Activated gamma-delta T cell treated with Interleukin-2 at 50 U/mL for 16 hours (primary cell): Measurements from ENCODE around the gene ARMC5.
A peak's percentile ranks its signal among the peaks of the same experiment; 100 is the strongest.
"Not testable (repeated sequence)": the region's sequence is repeated elsewhere in the genome, so short reads cannot be mapped to it uniquely, and the experiment has no call there.

Experiments used
- DNase-seq: peaks from one replicate; pipeline ENCODE4 v3.0.0-alpha.2; 2020

ARMC5 gene

DNA sequence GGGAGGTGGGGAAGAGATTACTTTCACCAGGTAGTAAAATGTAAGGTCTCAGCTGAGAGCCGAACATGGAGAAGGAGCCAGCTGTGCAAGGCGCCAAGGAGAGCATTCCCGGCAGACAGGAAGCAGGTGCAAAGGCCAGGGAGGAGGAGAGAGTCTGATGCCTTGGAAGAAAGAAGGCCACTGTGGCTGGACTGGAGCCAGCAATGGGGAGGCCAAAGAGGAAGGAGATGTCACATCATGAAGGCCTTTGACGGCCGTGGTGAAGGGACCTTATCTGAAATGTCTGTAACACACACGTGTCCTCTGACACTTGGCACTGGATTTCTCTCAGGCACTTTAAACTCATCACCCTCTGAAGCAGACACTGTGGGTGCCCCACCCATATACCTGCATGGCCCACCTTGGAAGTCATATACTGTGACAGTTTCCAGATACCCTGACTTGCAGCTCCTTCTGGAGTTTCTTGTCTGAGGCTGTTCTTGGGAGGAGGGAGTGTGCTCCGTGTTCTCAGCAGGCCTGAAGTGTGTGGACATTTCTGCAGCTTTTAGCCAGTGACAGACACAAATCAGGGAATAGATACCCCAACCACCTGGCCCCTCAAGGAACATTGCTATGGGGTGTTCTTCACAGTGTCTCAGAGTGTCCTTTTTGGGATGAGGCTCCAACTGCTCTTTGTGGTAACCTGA, 21.7 kb downstream of the ARMC5 start:
- DNase-seq: no peak

GRCh38 chr16:31483081-31483480, 23.8 kb downstream of the ARMC5 start, which contains the start of gene SLC5A2:
SLC5A2 (plus strand) TSS chr16:31483123; CDS start chr16:31483137, 14 bp downstream.
- no peak for DNase-seq

DNA sequence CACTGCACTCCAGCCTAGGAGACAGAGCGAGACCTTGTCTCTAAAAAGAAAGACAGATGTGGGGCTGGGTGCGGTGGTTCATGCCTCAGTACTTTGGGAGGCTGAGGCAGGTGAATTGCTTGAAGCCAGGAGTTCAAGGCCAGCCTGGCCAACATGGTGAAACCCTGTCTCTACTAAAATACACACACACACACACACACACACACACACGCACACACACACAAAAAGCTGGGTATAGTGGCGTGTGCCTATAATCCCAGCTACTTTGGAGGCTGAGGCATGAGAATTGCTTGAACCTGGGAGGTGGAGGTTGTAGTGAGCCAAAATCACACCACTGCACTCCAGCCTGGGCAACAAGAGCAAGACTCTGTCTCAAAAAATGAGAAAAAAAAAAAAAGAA, 24.7 kb downstream of the ARMC5 start:
- not testable (repeated sequence) for DNase-seq

GRCh38 chr16:31484491-31485171, 25.3 kb downstream of the ARMC5 start:
- DNase-seq: no peak

GRCh38 chr16:31485571-31485970, 26.3 kb downstream of the ARMC5 start:
- no peak for DNase-seq

- no peak for DNase-seq
Measured at GRCh38 chr16:31486045-31486444, 26.7 kb downstream of the ARMC5 start.

DNA sequence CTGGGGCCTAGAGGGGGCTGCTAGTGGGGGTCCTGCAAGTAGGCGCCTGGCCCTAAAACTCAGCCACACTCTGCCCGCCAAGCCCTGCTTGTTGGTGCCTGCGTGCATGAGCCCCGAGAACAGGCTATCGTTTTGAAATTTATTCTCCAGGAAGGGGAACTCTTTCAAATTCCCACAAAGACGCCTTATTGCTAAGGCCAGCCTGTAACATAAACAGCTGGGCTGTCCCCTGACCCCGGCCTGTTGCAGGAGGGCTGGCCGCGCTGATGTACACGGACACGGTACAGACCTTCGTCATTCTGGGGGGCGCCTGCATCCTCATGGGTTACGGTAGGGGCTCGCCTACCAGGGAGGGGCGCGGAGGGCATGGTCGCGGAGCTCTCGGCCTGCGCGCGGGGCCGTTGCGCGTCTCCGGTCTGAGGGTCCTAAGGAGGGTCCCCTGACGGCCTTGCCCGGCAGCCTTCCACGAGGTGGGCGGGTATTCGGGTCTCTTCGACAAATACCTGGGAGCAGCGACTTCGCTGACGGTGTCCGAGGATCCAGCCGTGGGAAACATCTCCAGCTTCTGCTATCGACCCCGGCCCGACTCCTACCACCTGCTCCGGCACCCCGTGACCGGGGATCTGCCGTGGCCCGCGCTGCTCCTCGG, 27.9 kb downstream of the ARMC5 start:
- no peak for DNase-seq

- peak; percentile 72 for DNase-seq
Measured at GRCh38 chr16:31487720-31488467, 28.6 kb downstream of the ARMC5 start.

- DNase-seq: no peak
Measured at GRCh38 chr16:31488468-31489297, 29.4 kb downstream of the ARMC5 start.

GRCh38 chr16:31489298-31489564, 29.9 kb downstream of the ARMC5 start:
- DNase-seq: no peak

DNA sequence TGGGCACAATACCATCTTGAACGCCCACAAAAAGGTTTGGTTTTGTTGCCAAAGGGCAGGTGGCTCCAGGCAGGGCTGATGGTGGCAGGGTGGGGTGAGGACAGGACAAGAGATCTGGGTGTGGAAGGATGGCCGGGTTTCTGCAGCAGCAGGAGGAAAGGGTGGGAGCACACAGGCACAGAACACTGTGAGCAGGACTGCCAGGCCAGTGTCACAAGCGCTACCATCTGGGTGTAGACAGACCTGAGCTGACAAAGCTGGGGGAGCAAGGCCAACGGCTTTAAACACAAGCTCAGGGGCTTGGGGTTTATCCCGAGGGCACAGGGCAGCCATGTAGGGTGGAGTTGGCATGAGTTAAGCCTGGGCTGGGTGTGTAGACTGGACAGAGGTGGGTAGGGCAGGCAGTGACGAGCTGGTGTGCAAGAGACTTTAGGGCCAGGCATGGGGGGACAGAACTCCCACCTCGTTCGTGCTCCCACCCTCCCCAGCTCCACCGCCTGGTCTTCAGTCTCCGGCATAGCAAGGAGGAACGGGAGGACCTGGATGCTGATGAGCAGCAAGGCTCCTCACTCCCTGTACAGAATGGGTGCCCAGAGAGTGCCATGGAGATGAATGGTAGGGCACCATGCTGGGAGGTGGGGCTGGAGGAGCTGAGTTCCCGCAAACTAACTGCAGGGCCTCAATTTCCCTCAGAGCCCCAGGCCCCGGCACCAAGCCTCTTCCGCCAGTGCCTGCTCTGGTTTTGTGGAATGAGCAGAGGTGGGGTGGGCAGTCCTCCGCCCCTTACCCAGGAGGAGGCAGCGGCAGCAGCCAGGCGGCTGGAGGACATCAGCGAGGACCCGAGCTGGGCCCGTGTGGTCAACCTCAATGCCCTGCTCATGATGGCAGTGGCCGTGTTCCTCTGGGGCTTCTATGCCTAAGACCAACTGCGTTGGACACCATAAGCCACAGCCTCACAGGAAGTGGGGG, 30.6 kb downstream of the ARMC5 start:
- no peak for DNase-seq

- DNase-seq: no peak
Measured at GRCh38 chr16:31491778-31492418, 32.6 kb downstream of the ARMC5 start.

DNA sequence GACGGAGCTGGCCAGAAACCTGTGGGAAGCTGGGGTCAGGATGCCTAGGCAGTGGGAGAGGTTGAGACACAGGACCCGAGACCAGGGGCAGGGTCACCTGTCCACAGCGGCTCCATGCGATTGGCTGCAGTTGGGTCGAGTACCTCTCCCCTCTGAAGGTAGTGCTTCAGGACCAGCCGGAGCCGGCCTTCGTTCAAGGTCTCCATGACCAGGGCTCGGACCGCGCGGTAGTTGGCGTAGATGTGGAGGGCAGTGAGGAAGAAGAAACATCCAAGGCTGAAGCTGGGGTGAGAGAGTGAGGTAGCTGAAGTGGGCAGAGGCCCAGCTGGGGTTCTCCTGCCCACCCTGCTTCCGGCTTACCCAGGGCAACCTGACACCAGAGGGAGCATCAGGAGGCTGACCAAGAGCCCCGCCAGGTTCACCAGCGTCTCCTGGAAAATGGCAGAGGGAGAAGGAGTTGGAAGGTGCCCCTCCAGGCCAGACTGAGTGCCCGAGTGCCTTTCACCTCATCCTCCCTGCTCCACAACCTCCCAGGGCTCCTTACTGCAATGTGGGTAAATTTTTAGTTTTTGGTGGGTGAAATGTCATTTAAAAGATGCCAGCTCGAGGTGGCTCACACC, 34.3 kb downstream of the ARMC5 start:
- no peak for DNase-seq

DNA sequence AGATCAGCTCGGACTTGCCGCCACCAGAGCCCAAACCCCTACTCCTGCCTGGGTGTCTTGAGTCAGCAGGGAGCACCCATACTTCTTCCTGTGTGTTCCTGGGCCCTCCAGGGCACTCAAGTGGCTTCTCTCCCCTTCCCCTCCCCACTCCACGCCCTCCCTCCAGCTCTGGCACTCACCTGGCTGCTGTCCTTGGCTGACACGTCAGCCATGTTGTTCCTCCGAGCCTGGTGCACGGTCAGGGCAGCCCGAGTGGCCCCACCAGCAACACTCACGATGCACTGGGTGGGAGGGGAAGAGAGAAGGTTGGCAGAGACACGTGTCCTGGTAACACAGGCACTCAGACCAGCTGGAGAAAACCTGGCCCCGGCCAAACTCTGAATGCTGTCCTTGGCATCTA, 37.4 kb downstream of the ARMC5 start:
- DNase-seq: no peak

DNA sequence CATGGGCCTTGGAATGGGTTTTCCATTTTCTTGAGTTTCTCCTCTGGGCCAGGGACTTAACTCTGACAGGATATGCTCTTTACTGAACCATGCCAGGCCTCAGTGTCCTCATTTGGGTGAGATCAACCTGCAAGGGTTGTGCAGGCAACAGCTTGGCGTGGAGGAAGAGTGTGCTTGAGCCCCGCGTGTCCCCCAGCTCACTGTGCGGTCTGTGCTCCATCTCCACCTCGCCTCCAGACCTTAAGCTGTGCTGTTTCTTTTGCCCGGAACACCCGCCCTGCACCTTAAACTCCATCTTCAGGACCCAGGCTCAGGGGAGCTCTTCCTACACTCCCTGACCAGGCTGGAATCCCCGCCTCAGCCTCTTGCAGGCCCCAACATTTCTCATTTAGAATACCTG, 39.2 kb downstream of the ARMC5 start:
- no peak for DNase-seq

DNA sequence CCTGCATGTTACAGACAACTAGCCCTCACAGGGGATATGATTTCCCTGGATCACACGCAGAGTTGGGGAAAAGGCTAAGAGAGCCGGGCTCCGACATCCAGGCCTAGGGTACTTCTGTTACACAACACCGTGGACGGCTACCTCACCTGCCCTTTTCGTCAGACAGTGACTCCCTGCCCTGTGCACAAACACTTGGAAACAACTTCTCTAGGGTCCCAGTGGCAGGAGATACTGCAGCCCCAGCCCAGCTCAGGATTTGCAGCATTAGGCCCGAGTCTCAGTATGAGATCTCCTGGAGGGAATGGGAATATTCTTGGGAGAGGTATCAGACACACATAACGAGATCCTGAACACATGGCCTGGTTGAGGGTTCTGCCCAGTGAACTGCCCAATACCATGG, 40.6 kb downstream of the ARMC5 start:
- DNase-seq: no peak

DNA sequence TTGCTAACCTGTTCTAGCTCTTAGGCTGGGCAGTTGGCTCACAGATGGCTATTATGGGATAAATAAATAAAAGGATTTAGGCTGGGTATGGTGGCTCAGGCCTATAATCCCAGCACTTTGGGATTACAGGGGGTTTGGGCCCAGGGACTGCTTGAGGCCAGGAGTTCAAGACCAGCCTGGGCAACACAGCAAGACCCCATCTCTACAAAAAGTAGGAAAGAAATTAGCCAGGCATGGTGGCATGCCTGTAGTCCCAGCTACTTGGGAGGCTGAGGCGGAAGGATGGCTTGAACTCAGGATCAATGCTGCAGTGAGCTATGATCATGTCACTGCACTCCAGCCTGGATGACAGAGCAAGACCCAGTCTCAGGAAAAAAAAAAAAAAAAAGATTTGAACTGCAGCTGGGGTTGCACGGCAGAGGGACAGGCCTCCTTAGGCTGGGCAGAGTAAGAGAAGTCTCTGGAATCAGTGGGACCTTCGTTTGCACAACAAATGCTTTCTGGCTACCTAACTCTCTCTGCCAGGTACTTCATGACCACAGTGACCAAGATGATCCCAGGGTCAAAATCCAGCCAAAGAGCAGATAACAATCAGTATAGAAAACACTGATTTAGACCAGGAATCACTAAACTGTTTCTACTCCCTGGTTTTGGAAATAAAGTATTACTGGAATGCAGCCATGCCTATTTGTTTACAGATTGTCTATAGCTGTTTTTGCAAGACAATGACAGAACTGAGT, 42.1 kb downstream of the ARMC5 start:
- no peak for DNase-seq

DNA sequence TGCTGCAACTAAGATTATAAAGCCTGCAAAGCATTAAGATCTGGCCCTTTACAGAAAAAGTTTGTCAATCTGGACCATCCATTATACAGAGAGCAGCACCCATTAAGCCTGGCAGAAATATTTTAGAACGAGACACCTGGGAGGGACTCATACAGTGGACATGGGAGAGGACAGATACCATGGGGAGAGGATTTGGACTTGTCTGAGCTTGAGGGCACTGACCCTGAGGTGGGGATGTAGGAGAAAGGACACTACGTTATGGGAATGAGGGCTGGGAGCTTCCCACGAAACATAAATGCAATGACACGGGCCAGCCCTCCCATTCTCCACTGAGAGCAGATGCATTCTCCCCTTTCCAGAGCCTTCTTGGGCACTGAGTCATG, 42.7 kb downstream of the ARMC5 start:
- DNase-seq: no peak

GRCh38 chr16:31502981-31503380, 43.7 kb downstream of the ARMC5 start:
- DNase-seq: no peak

- DNase-seq: not testable (repeated sequence)
Measured at GRCh38 chr16:31503555-31503954, 44.3 kb downstream of the ARMC5 start.
